ENCODE measurements around the gene TMEM225. TPM values are rescaled to one million over a fixed set of nuclear protein-coding genes. Genes with fewer than 3 reads are reported as not detected.

TMEM225 gene
- total RNA-seq, 4 donors from 2014 or later: not detected

- H3K9me3 ChIP-seq: no peaks in the 10 kb centered on the region
- H3K4me1 ChIP-seq: no peaks in the 10 kb centered on the region
- TF ChIP-seq POLR2A (IDR thresholded peaks at IDR 0.05; ENCODE audit: low read depth): no peak
- no peak for TF ChIP-seq POLR2AphosphoS5 (IDR thresholded peaks at IDR 0.05)
- no peak for TF ChIP-seq EP300 (IDR thresholded peaks at IDR 0.05)
- TF ChIP-seq CTCF (IDR thresholded peaks at IDR 0.05): no peak
- no peaks in the 10 kb centered on the region for H3K36me3 ChIP-seq
- DNase-seq (ENCODE audit: extremely low spot score): no peak
- intact Hi-C loops (cut with DNase I): no loop called here
- no peak overlapping the region for H3K4me3 ChIP-seq
- WGBS: 42% methylated on average over 2 of the region's 2 CpGs
- H3K27me3 ChIP-seq: no peaks in the 10 kb centered on the region
- no peak overlapping the region for H3K27ac ChIP-seq (replicated peaks in 1 of 4)
Observed at GRCh38 chr11:123859731-123860130, 25.7 kb downstream of the TMEM225 start.

- no peaks in the 10 kb centered on the region for H3K9me3 ChIP-seq
- H3K27me3 ChIP-seq: peaks cover 0 to 5% (median 0%) of the 10 kb centered on the region in 4 donors
- 76% methylated on average over 2 of the region's 2 CpGs for WGBS
- no peaks in the 10 kb centered on the region for H3K36me3 ChIP-seq
- H3K4me3 ChIP-seq: no peak overlapping the region
- no peak for DNase-seq (ENCODE audit: extremely low spot score)
- no peak overlapping the region for H3K27ac ChIP-seq (replicated peaks in 1 of 4)
- no peaks in the 10 kb centered on the region for H3K4me1 ChIP-seq
- TF ChIP-seq POLR2AphosphoS5 (IDR thresholded peaks at IDR 0.05) (no peak), CTCF (IDR thresholded peaks at IDR 0.05) (no peak), EP300 (IDR thresholded peaks at IDR 0.05) (no peak), POLR2A (IDR thresholded peaks at IDR 0.05; ENCODE audit: low read depth) (no peak)
- intact Hi-C loops (cut with DNase I): no loop called here
Observed at GRCh38 chr11:123856444-123856843, 29.0 kb downstream of the TMEM225 start.

- WGBS: 93% methylated on average over 1 of the region's 2 CpGs
- no peak overlapping the region for H3K27ac ChIP-seq (replicated peaks in 1 of 4)
- intact Hi-C loops (cut with DNase I): no loop called here
Observed at GRCh38 chr11:123853038-123853437, 32.4 kb downstream of the TMEM225 start.

GRCh38 chr11:123852321-123852720, 33.1 kb downstream of the TMEM225 start:
- TF ChIP-seq CTCF (IDR thresholded peaks at IDR 0.05) (no peak), EP300 (IDR thresholded peaks at IDR 0.05) (no peak), POLR2A (IDR thresholded peaks at IDR 0.05; ENCODE audit: low read depth) (no peak), POLR2AphosphoS5 (IDR thresholded peaks at IDR 0.05) (no peak)
- Histone ChIP-seq H3K4me1 (no peaks in the 10 kb centered on the region), H3K4me3 (no peak overlapping the region), H3K27ac (replicated peaks in 1 of 4) (no peak overlapping the region), H3K9me3 (no peaks in the 10 kb centered on the region), H3K36me3 (no peaks in the 10 kb centered on the region), H3K27me3 (peaks cover 0 to 9% (median 0%) of the 10 kb centered on the region in 4 donors)
- no peak for DNase-seq (ENCODE audit: extremely low spot score)
- intact Hi-C loops (cut with DNase I): no loop called here

More at GRCh38 chr11:123853038-123853437, 32.4 kb downstream of the TMEM225 start:
- no peak for DNase-seq (ENCODE audit: extremely low spot score)
- Histone ChIP-seq H3K27me3 (peaks cover 0 to 9% (median 0%) of the 10 kb centered on the region in 4 donors), H3K9me3 (no peaks in the 10 kb centered on the region), H3K36me3 (no peaks in the 10 kb centered on the region), H3K4me1 (no peaks in the 10 kb centered on the region), H3K4me3 (no peak overlapping the region)
- TF ChIP-seq CTCF (IDR thresholded peaks at IDR 0.05): no peak
- TF ChIP-seq POLR2AphosphoS5 (IDR thresholded peaks at IDR 0.05): no peak

- no peak overlapping the region for H3K4me3 ChIP-seq
- intact Hi-C loops (cut with DNase I): no loop called here
- no peak for DNase-seq (ENCODE audit: extremely low spot score)
- peaks cover 0 to 9% (median 0%) of the 10 kb centered on the region in 4 donors for H3K27me3 ChIP-seq
- TF ChIP-seq CTCF (IDR thresholded peaks at IDR 0.05): no peak
- no peak for TF ChIP-seq EP300 (IDR thresholded peaks at IDR 0.05)
- no peak for TF ChIP-seq POLR2A (IDR thresholded peaks at IDR 0.05; ENCODE audit: low read depth)
- TF ChIP-seq POLR2AphosphoS5 (IDR thresholded peaks at IDR 0.05): no peak
- 81% methylated on average over 2 of the region's 4 CpGs for WGBS
- H3K4me1 ChIP-seq: no peaks in the 10 kb centered on the region
- no peaks in the 10 kb centered on the region for H3K36me3 ChIP-seq
- no peak overlapping the region for H3K27ac ChIP-seq (replicated peaks in 1 of 4)
- no peaks in the 10 kb centered on the region for H3K9me3 ChIP-seq
Observed at GRCh38 chr11:123851110-123851509, 34.4 kb downstream of the TMEM225 start.
